MG63 (cell line): ENCODE data around the gene ZNF653. TPM values are rescaled to one million over a fixed set of nuclear protein-coding genes. Genes with fewer than 3 reads are reported as not detected.
A peak's percentile ranks its signal among the peaks of the same experiment; 100 is the strongest.

Experiments
- DNase-seq: peaks from one replicate; pipeline ENCODE4 v3.0.0-alpha.2; 2020
- H3K27me3 ChIP-seq: fragments of 250-450 bp; sonication (Bioruptor Pico); 2 replicates; pipeline ENCODE4 v1.5.1; 2020; ENCODE audit warnings: mild to moderate bottlenecking, moderate library complexity
- H3K36me3 ChIP-seq: fragments of 250-450 bp; sonication (Bioruptor Pico); 2 replicates; pipeline ENCODE4 v1.5.1; 2020; ENCODE audit warnings: mild to moderate bottlenecking, moderate library complexity
- H3K4me3 ChIP-seq: fragments of 250-450 bp; sonication (Bioruptor Pico); 2 replicates; pipeline ENCODE4 v1.5.1; 2020; ENCODE audit warnings: mild to moderate bottlenecking, moderate library complexity
- H3K9me3 ChIP-seq: fragments of 250-450 bp; sonication (Bioruptor Pico); 2 replicates; pipeline ENCODE4 v1.5.1; 2020; ENCODE audit warnings: mild to moderate bottlenecking, moderate library complexity
- total RNA-seq: library from RNA; depleted of rRNA; stranded (reverse); fragments of >200 nt; shearing (Covaris generic); gene quantifications from 2 replicates; pipeline ENCODE4 v1.2.3, GENCODE V29; 2014; ENCODE audit warnings: low replicate concordance

Gene ZNF653
- total RNA-seq, 1 experiment from 2014 or later = 12.8 TPM

- Histone ChIP-seq H3K27me3 (no peaks in the 10 kb centered on the region), H3K36me3 (peaks cover 22% of the 10 kb centered on the region), H3K9me3 (no peaks in the 10 kb centered on the region), H3K4me3 (no peak overlapping the region)
- DNase-seq = no peak
These were observed 10.9 kb downstream of the ZNF653 start for GRCh38 chr19:11494634-11495285.

GRCh38 chr19:11489378-11489777, 16.3 kb downstream of the ZNF653 start:
- DNase-seq = no peak
- peaks cover 4% of the 10 kb centered on the region; the same call in 1 of the 2 replicates for H3K36me3 ChIP-seq

GRCh38 chr19:11486661-11487503, 18.8 kb downstream of the ZNF653 start:
- peaks cover 6% of the 10 kb centered on the region for H3K27me3 ChIP-seq
- peaks cover 2% of the 10 kb centered on the region for H3K36me3 ChIP-seq
- H3K4me3 ChIP-seq = no peak overlapping the region
- no peak for DNase-seq
- no peaks in the 10 kb centered on the region for H3K9me3 ChIP-seq

More at GRCh38 chr19:11489378-11489777, 16.3 kb downstream of the ZNF653 start:
- Histone ChIP-seq H3K9me3 (no peaks in the 10 kb centered on the region), H3K27me3 (no peaks in the 10 kb centered on the region), H3K4me3 (no peak overlapping the region)

- Histone ChIP-seq H3K4me3 (no peak overlapping the region), H3K36me3 (peaks cover 2% of the 10 kb centered on the region), H3K9me3 (no peaks in the 10 kb centered on the region), H3K27me3 (peaks cover 21% of the 10 kb centered on the region)
- no peak for DNase-seq
These were observed 20.3 kb downstream of the ZNF653 start for GRCh38 chr19:11485245-11485837.

GRCh38 chr19:11483366-11484111, 22.1 kb downstream of the ZNF653 start:
- H3K36me3 ChIP-seq = peaks cover 2% of the 10 kb centered on the region; the same call in 1 of the 2 replicates
- no peak overlapping the region for H3K4me3 ChIP-seq
- DNase-seq = no peak
- peaks cover 25% of the 10 kb centered on the region for H3K27me3 ChIP-seq
- H3K9me3 ChIP-seq = no peaks in the 10 kb centered on the region

- Histone ChIP-seq H3K4me3 (peak overlapping the region; percentile 38), H3K36me3 (peaks cover 2% of the 10 kb centered on the region; the same call in 1 of the 2 replicates), H3K27me3 (peaks cover 25% of the 10 kb centered on the region)
These were observed 23.1 kb downstream of the ZNF653 start for GRCh38 chr19:11482384-11483050.

GRCh38 chr19:11481534-11482383, 23.9 kb downstream of the ZNF653 start:
- Histone ChIP-seq H3K27me3 (peaks cover 25% of the 10 kb centered on the region), H3K36me3 (peaks cover 2% of the 10 kb centered on the region; the same call in 1 of the 2 replicates), H3K9me3 (no peaks in the 10 kb centered on the region), H3K4me3 (peak overlapping the region; percentile 38)
- DNase-seq = peak; percentile 96

More at GRCh38 chr19:11482384-11483050, 23.1 kb downstream of the ZNF653 start:
- H3K9me3 ChIP-seq = no peaks in the 10 kb centered on the region
- peak; percentile 91 for DNase-seq

- H3K4me3 ChIP-seq = peak within 1 kb of the TSS; percentile 38; the same call in 1 of the 2 replicates
- H3K36me3 ChIP-seq = peaks cover 2% of the 10 kb centered on the region; the same call in 1 of the 2 replicates
- no peaks in the 10 kb centered on the region for H3K9me3 ChIP-seq
- peaks cover 25% of the 10 kb centered on the region for H3K27me3 ChIP-seq
- no peak for DNase-seq
These were observed 24.7 kb downstream of the ZNF653 start, which contains the start of gene ELAVL3 for GRCh38 chr19:11480715-11481533. ELAVL3 (minus strand) TSS chr19:11481046; CDS start chr19:11480608, 438 bp downstream.

- Histone ChIP-seq H3K9me3 (no peaks in the 10 kb centered on the region), H3K36me3 (peaks cover 2% of the 10 kb centered on the region; the same call in 1 of the 2 replicates), H3K4me3 (no peak overlapping the region), H3K27me3 (peaks cover 25% of the 10 kb centered on the region)
- DNase-seq = peak; percentile 45
These were observed 25.5 kb downstream of the ZNF653 start for GRCh38 chr19:11479898-11480714.

- Histone ChIP-seq H3K27me3 (peaks cover 25% of the 10 kb centered on the region), H3K36me3 (peaks cover 2% of the 10 kb centered on the region; the same call in 1 of the 2 replicates), H3K9me3 (no peaks in the 10 kb centered on the region), H3K4me3 (no peak overlapping the region)
- no peak for DNase-seq
These were observed 26.3 kb downstream of the ZNF653 start for GRCh38 chr19:11479090-11479897.

- no peak for DNase-seq
- no peaks in the 10 kb centered on the region for H3K36me3 ChIP-seq
- no peak overlapping the region for H3K4me3 ChIP-seq
- peaks cover 26% of the 10 kb centered on the region for H3K27me3 ChIP-seq
- H3K9me3 ChIP-seq = no peaks in the 10 kb centered on the region
These were observed 27.2 kb downstream of the ZNF653 start for GRCh38 chr19:11478167-11479089.

- Histone ChIP-seq H3K9me3 (no peaks in the 10 kb centered on the region), H3K36me3 (no peaks in the 10 kb centered on the region), H3K4me3 (no peak overlapping the region), H3K27me3 (peaks cover 11% of the 10 kb centered on the region)
- no peak for DNase-seq
These were observed 29.8 kb downstream of the ZNF653 start for GRCh38 chr19:11475861-11476260.
